Right lung (tissue), 5 donors: ENCODE results near the gene PRRX2. TPM values are rescaled to one million over a fixed set of nuclear protein-coding genes. Genes with fewer than 3 reads are reported as not detected.
"Not testable (repeated sequence)": the region's sequence is repeated elsewhere in the genome, so short reads cannot be mapped to it uniquely, and the experiment has no call there.

Experiments used
- DNase-seq, 2 donors: peaks; one replicate each; pipeline ENCODE4 v3.0.0-alpha.2; 2013
- polyA plus RNA-seq, 5 donors: library from polyadenylated mRNA; unstranded; fragments of 120-200 nt; gene quantifications; one replicate each; pipeline versions ENCODE4 v1.2.1 to v1.2.3, GENCODE V29; 2013; ENCODE audit warnings: inconsistent platforms in 1 of 5, low replicate concordance in 1 of 5; ENCODE audit not compliant: insufficient read length in 5 of 5, insufficient read depth in 1 of 5

Gene PRRX2
- polyA plus RNA-seq, 5 donors = 0.63 to 1.4 (median 1.2) TPM

- no peak for DNase-seq
Measured at GRCh38 chr9:129650680-129651235, 14.7 kb upstream of the PRRX2 start.

- no peak for DNase-seq
Measured at GRCh38 chr9:129653823-129654553, 11.5 kb upstream of the PRRX2 start.

GRCh38 chr9:129654554-129655040, 10.8 kb upstream of the PRRX2 start:
- DNase-seq = no peak

- DNase-seq = no peak
Measured at GRCh38 chr9:129655154-129655553, 10.3 kb upstream of the PRRX2 start.

- DNase-seq = no peak
Measured at GRCh38 chr9:129655696-129656095, 9.8 kb upstream of the PRRX2 start.

GRCh38 chr9:129656795-129657390, 8.6 kb upstream of the PRRX2 start:
- DNase-seq = no peak

GRCh38 chr9:129661029-129661428, 4.4 kb upstream of the PRRX2 start:
- DNase-seq = no peak

- DNase-seq = not testable (repeated sequence)
Measured at GRCh38 chr9:129662239-129662638, 3.2 kb upstream of the PRRX2 start.

- DNase-seq = no peak
Measured at GRCh38 chr9:129664746-129665388, 580 bp upstream of the PRRX2 start.

- DNase-seq = no peak
Measured at GRCh38 chr9:129665814-129666520, 520 bp downstream of the PRRX2 start.

GRCh38 chr9:129666575-129666974, 1.1 kb downstream of the PRRX2 start:
- DNase-seq = no peak

GRCh38 chr9:129667378-129667777, 1.9 kb downstream of the PRRX2 start:
- no peak for DNase-seq

- no peak for DNase-seq
Measured at GRCh38 chr9:129667850-129668249, 2.4 kb downstream of the PRRX2 start.

- DNase-seq = no peak
Measured at GRCh38 chr9:129669141-129669718, 3.8 kb downstream of the PRRX2 start.

- no peak for DNase-seq
Measured at GRCh38 chr9:129669946-129670345, 4.5 kb downstream of the PRRX2 start.

- DNase-seq = no peak
Measured at GRCh38 chr9:129671065-129671464, 5.6 kb downstream of the PRRX2 start.

- DNase-seq = no peak
Measured at GRCh38 chr9:129671519-129671918, 6.1 kb downstream of the PRRX2 start.

GRCh38 chr9:129672702-129673101, 7.3 kb downstream of the PRRX2 start:
- no peak for DNase-seq

GRCh38 chr9:129673602-129674001, 8.2 kb downstream of the PRRX2 start:
- no peak for DNase-seq

GRCh38 chr9:129674229-129674628, 8.8 kb downstream of the PRRX2 start:
- no peak for DNase-seq

- DNase-seq = no peak
Measured at GRCh38 chr9:129675620-129676019, 10.2 kb downstream of the PRRX2 start.

- DNase-seq = no peak
Measured at GRCh38 chr9:129676287-129676686, 10.8 kb downstream of the PRRX2 start.
